HG03039 (cell line): ENCODE data around the gene KIAA2012.

Experiments used
- ATAC-seq: cut with Tn5 transposase; IDR thresholded peaks from one replicate; pipeline ENCODE4 v1.9.1; 2021; ENCODE audit warnings: mild to moderate bottlenecking, moderate library complexity; ENCODE audit not compliant: unreplicated experiment

KIAA2012 gene

GRCh38 chr2:202072737-202073401, at the start of gene KIAA2012:
TSS of gene KIAA2012 (plus strand) at chr2:202073255. CDS start at chr2:202073628, 373 bp downstream.
- no peak for ATAC-seq

DNA sequence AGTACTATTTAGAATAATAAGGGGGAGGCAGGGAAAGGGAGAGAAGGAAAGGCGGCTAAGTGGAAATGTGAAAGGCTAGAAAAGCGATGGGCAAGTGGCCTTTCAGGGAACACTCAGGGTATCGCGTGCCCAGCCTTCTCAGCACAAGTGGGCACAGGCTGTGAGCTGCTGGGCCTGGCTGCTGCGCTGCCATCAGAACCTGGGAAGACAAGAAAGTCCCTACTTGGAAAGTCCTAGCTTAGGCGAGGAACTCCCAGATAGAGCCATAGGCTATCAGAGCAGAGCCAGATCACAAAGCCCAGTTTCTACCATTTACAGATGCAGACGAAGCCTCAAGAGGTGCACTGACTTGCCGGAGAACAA, 49.2 kb upstream of the KIAA2012 start:
- ATAC-seq: no peak

DNA sequence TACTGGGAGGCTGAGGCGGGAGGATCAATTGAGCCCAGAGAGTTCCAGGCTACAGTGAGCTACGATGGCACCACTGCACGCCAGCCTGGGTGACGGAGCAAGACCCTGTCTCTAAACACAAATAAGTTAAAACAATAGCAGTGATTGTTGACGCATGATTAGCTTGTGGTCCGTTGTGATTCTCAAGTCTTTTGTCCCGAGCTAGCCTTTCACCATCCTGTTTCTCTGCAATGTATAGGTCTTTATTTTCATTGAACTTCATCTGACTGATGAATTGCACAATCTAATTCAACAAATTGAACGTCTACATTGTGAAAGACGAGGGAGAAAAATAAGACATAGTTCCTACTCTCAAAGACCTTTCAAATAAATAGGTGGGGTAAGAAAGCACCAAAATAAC, 48.2 kb upstream of the KIAA2012 start:
- no peak for ATAC-seq

DNA sequence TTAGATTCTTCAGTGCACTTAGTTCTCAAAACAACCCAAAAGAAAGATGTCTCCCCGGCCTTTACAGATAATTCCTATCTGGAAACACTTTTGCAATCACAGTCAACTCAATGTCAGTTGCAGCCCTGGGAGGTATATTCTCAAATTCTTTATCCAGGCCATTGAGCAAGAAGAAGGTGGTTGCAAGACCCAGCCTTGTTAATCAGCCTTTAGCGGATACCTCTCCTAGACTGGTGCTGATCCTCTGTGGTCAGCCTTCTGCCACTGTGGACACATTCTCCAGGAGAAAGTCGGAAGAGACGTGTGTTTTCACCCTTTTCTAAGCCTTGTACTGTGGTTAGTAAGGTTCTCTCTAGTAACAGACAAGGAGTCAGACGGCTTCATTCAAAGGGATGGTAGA, 47.2 kb upstream of the KIAA2012 start:
- ATAC-seq: no peak

- ATAC-seq: no peak
Observed at GRCh38 chr2:202026507-202026906, 46.5 kb upstream of the KIAA2012 start.

- ATAC-seq: no peak
Observed at GRCh38 chr2:202030691-202031090, 42.4 kb upstream of the KIAA2012 start.

DNA sequence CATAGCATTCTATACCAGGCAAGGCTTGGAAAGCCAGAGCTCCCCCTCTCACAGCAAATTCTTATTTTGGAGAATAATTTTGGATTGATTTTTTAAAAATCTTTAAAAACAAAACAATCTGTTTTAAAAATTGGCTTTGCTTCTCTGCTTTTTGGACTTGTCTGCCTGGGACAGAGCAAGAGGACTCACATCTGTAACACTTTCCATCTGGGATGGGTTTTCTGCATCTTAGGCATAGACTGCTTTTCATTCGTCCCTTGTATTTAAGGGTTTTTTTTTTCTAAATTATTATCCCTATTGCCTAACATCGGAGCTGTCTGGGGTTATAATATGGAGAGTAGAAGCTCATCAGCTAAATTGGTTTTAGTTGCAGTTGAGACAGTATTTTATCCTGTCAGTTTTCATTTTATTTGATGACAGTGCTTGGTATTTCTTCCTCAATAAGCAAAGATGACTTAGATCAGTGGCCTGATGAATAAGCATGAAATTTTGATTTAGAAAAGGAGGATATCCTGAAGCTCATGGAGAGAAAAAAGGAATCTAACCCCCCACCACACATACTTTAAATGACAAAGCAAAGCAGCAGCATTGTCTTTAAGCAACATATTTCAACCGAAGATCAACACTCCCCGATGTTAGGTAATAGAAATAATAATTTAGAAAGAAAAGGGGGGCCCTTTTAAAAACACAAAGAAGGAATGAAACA, 41.7 kb upstream of the KIAA2012 start:
- ATAC-seq: no peak

- ATAC-seq: no peak
Observed at GRCh38 chr2:202032846-202033316, 40.2 kb upstream of the KIAA2012 start.

GRCh38 chr2:202033317-202034248, 39.5 kb upstream of the KIAA2012 start, which contains the start of gene FZD7:
TSS of gene FZD7 (plus strand) at chr2:202033855. CDS start at chr2:202034648, 793 bp downstream.
- peak; percentile 81 for ATAC-seq

DNA sequence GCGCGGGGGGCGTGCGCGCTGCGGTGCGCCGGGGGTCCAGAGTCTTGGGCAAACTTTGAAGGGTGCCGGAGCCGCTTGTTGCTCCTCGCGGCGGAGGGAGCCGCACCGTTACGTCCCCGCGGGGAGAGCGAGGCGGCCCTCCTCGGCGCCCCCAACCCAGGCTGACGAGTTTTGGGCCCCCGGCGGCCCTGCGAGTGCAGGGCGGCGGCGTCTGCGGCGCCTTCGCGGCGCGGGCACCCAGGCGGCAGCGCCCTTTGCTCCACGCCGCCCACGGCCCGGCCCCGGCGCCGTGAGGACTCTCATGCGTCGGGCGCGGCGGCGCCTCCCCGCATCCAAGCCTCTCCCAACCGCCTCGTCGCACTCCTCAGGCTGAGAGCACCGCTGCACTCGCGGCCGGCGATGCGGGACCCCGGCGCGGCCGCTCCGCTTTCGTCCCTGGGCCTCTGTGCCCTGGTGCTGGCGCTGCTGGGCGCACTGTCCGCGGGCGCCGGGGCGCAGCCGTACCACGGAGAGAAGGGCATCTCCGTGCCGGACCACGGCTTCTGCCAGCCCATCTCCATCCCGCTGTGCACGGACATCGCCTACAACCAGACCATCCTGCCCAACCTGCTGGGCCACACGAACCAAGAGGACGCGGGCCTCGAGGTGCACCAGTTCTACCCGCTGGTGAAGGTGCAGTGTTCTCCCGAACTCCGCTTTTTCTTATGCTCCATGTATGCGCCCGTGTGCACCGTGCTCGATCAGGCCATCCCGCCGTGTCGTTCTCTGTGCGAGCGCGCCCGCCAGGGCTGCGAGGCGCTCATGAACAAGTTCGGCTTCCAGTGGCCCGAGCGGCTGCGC, 38.6 kb upstream of the KIAA2012 start:
- ATAC-seq: peak; percentile 2

GRCh38 chr2:202035089-202035940, 37.7 kb upstream of the KIAA2012 start:
- no peak for ATAC-seq

DNA sequence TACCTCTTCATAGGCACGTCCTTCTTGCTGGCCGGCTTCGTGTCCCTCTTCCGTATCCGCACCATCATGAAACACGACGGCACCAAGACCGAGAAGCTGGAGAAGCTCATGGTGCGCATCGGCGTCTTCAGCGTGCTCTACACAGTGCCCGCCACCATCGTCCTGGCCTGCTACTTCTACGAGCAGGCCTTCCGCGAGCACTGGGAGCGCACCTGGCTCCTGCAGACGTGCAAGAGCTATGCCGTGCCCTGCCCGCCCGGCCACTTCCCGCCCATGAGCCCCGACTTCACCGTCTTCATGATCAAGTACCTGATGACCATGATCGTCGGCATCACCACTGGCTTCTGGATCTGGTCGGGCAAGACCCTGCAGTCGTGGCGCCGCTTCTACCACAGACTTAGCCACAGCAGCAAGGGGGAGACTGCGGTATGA, 37.1 kb upstream of the KIAA2012 start:
- no peak for ATAC-seq

GRCh38 chr2:202036601-202037037, 36.4 kb upstream of the KIAA2012 start:
- ATAC-seq: no peak

DNA sequence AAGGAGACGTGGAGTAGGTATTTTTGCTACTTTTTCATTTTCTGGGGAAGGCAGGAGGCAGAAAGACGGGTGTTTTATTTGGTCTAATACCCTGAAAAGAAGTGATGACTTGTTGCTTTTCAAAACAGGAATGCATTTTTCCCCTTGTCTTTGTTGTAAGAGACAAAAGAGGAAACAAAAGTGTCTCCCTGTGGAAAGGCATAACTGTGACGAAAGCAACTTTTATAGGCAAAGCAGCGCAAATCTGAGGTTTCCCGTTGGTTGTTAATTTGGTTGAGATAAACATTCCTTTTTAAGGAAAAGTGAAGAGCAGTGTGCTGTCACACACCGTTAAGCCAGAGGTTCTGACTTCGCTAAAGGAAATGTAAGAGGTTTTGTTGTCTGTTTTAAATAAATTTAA, 36.0 kb upstream of the KIAA2012 start:
- no peak for ATAC-seq

GRCh38 chr2:202038471-202039277, 34.4 kb upstream of the KIAA2012 start:
- ATAC-seq: no peak

- ATAC-seq: no peak
Observed at GRCh38 chr2:202039278-202040078, 33.6 kb upstream of the KIAA2012 start.

DNA sequence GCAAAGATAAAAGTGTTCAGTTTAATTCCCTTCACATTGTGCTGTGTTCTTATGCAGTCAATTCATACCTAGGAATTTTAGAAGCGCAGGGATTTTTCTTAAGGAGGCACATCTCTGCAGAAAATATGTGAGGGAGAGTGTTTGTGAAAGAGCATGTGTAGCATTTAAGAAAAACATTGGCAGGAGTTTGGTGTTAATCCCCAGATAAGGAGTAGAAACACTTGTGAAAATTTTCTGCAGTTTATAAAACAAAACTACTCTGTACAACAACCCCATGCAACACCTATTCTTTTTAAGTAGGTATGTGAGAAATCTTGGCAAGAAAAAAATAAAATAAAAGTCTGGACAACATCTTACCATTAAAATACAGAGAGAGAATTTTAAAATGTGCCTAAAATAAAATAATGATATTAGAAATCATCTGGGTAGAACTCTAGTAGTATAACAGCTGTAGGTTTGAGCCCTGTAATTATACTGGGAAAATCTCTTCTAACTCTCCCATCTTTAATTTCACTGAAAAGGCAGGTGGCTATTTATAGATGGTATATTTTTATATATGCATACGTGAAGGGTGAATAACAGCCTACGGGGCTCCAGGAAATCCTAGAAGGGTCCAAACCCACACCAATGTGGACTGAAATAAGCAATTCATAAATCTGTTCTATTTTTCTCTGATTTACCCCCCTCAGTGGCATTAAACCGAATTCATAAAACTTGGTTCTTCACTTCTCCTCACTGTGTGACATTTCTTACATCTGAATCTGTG, 32.8 kb upstream of the KIAA2012 start:
- no peak for ATAC-seq
